Gastroesophageal sphincter (tissue), 3 donors: Measurements from ENCODE around the gene PLA2G4A.

ENCODE experiments used
- POLR2A ChIP-seq, 2 donors: fragments of 450-650 bp; IDR thresholded peaks; one replicate each; pipeline ENCODE4 v1.6.1; 2017; ENCODE audit warnings: antibody characterized with exemption in 2 of 2, mild to moderate bottlenecking in 2 of 2, moderate library complexity in 1 of 2
- POLR2AphosphoS5 ChIP-seq: sonication (generic); formaldehyde crosslinking; IDR thresholded peaks from one replicate; pipeline ENCODE4 v1.6.1; 2017; ENCODE audit warnings: antibody characterized with exemption
- TF ChIP-seq, protein P1 (sequence below), 4 experiments: fragments of 200-600 bp in 2 of 4; fragments of 450-650 bp in 2 of 4; sonication (generic) in 1 of 4; IDR thresholded peaks; one replicate each; pipeline ENCODE4 v1.5.1; 2017 to 2019; ENCODE audit warnings: antibody characterized with exemption in 4 of 4, mild to moderate bottlenecking in 2 of 4, moderate library complexity in 2 of 4

DNA sequence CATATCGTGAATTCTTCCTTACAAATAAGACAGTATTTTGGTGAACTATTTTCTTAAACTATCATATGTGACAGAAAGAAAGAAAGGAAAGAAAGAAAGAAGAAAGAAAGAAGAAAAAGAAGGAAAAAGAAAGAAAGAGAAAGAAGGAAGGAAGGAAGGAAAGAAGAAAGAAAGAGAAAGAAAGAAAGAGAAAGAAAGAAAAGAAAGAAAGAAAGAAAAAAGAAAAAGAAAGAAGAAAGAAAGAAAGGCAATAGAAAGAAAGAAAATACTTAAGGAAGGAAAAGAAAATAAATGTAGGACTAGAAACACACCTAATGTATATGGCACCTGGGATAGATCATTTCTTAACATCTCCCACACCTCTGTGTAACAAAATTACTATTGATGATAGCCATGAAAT is 120.4 kb downstream of the PLA2G4A start:
- TF ChIP-seq, protein P1, sequence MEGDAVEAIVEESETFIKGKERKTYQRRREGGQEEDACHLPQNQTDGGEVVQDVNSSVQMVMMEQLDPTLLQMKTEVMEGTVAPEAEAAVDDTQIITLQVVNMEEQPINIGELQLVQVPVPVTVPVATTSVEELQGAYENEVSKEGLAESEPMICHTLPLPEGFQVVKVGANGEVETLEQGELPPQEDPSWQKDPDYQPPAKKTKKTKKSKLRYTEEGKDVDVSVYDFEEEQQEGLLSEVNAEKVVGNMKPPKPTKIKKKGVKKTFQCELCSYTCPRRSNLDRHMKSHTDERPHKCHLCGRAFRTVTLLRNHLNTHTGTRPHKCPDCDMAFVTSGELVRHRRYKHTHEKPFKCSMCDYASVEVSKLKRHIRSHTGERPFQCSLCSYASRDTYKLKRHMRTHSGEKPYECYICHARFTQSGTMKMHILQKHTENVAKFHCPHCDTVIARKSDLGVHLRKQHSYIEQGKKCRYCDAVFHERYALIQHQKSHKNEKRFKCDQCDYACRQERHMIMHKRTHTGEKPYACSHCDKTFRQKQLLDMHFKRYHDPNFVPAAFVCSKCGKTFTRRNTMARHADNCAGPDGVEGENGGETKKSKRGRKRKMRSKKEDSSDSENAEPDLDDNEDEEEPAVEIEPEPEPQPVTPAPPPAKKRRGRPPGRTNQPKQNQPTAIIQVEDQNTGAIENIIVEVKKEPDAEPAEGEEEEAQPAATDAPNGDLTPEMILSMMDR (IDR thresholded peaks at IDR 0.05) = no peak
- TF ChIP-seq POLR2A (IDR thresholded peaks at IDR 0.05) (no peak), POLR2AphosphoS5 (no peak)
